GM23248 (cell line): ENCODE results near the gene TTC39A. TPM values are rescaled to one million over a fixed set of nuclear protein-coding genes. Genes with fewer than 3 reads are reported as not detected.

Source experiments
- DNase-seq: peaks from one replicate; pipeline ENCODE4 v3.0.0-alpha.2; 2015
- H2AFZ ChIP-seq: fragments of 200-600 bp; sonication (generic); 2 replicates; pipeline ENCODE4 v1.6.1; 2016; ENCODE audit warnings: antibody characterized with exemption
- H3F3A ChIP-seq: fragments of 200-600 bp; sonication (generic); 2 replicates; pipeline ENCODE4 v1.6.1; 2016; ENCODE audit warnings: mild to moderate bottlenecking, antibody characterized with exemption, mixed run types; ENCODE audit not compliant: insufficient read depth
- H3K27ac ChIP-seq: fragments of 200-600 bp; sonication (generic); 2 replicates; pipeline ENCODE4 v1.5.1; 2016; ENCODE audit warnings: mild to moderate bottlenecking
- H3K27me3 ChIP-seq: fragments of 200-600 bp; sonication (generic); replicated peaks from 2 replicates; pipeline ENCODE4 v1.6.1; 2016; ENCODE audit warnings: mild to moderate bottlenecking; ENCODE audit not compliant: insufficient read depth
- H3K36me3 ChIP-seq: fragments of 200-600 bp; sonication (generic); 2 replicates; pipeline ENCODE4 v1.6.1; 2016; ENCODE audit warnings: low read depth, mild to moderate bottlenecking
- H3K4me1 ChIP-seq: fragments of 200-600 bp; sonication (generic); 2 replicates; pipeline ENCODE4 v1.6.1; 2016; ENCODE audit warnings: mild to moderate bottlenecking; ENCODE audit not compliant: insufficient read depth
- H3K4me2 ChIP-seq: fragments of 200-600 bp; sonication (generic); one replicate; pipeline ENCODE4 v1.6.1; 2016; ENCODE audit warnings: mild to moderate bottlenecking; ENCODE audit not compliant: unreplicated experiment
- H3K4me3 ChIP-seq: fragments of 200-600 bp; sonication (generic); 2 replicates; pipeline ENCODE4 v1.5.1; 2016; ENCODE audit warnings: mild to moderate bottlenecking
- H3K79me2 ChIP-seq: fragments of 200-600 bp; sonication (generic); 2 replicates; pipeline ENCODE4 v1.6.1; 2016; ENCODE audit warnings: mild to moderate bottlenecking; ENCODE audit not compliant: insufficient read depth
- H3K9ac ChIP-seq: fragments of 200-600 bp; sonication (generic); 2 replicates; pipeline ENCODE4 v1.6.1; 2016; ENCODE audit warnings: mild to moderate bottlenecking
- H3K9me2 ChIP-seq: fragments of 200-600 bp; sonication (generic); 2 replicates; pipeline ENCODE4 v1.6.1; 2016; ENCODE audit warnings: mixed run types, mild to moderate bottlenecking, moderate library complexity; ENCODE audit not compliant: insufficient read depth
- H3K9me3 ChIP-seq: fragments of 200-600 bp; sonication (generic); one replicate; pipeline ENCODE4 v1.6.1; 2017; ENCODE audit warnings: low read depth
- H4K20me1 ChIP-seq: fragments of 200-600 bp; sonication (generic); 2 replicates; pipeline ENCODE4 v1.6.0; 2016; ENCODE audit not compliant: insufficient read depth
- EZH2 ChIP-seq: fragments of 200-600 bp; sonication (generic); IDR thresholded peaks from 2 replicates; pipeline ENCODE4 v1.6.1; 2018; ENCODE audit warnings: antibody characterized with exemption, mild to moderate bottlenecking; ENCODE audit not compliant: insufficient read depth, poor library complexity, severe bottlenecking
- EZH2phosphoT487 ChIP-seq: fragments of 200-600 bp; sonication (generic); IDR thresholded peaks from 2 replicates; pipeline ENCODE4 v1.6.1; 2018; ENCODE audit warnings: antibody characterized with exemption, moderate library complexity, mild to moderate bottlenecking, low read depth; ENCODE audit not compliant: insufficient read depth
- WGBS, 2 experiments: methylation state at CpG; one replicate each; pipeline ENCODE4 v1.1.6; 2015 to 2017; ENCODE audit warnings: low lambda C conversion rate in 2 of 2, low coverage in 1 of 2; ENCODE audit errors: missing lambda C conversion rate in 2 of 2; 5-methylcytosine and 5-hydroxymethylcytosine counted together
- in situ Hi-C: fragments of 300-500 bp; cut with MboI; formaldehyde crosslinking; loops from 2 replicates; pipeline ENCODE4 v1.15.0; 2020
- polyA plus RNA-seq: library from polyadenylated mRNA; unstranded; fragments of >200 nt; fragmentation: Nextera tagmentation; extraction: Ambion mirVana; gene quantifications from 2 replicates; pipeline ENCODE4 v1.2.1, GENCODE V29; 2016
- total RNA-seq: library from RNA; depleted of rRNA; stranded (reverse); fragments of >200 nt; shearing (Covaris generic); gene quantifications from 2 replicates; pipeline ENCODE4 v1.2.3, GENCODE V29; 2014

The TTC39A gene
- total and polyA plus RNA-seq, 2 experiments from 2014 or later: 0.15 TPM; not detected in 1

- no peaks in the 10 kb centered on the region for H3K27me3 ChIP-seq
- WGBS, 2 experiments: 95 to 98% methylated on average over 4 of the region's 4 CpGs
- H2AFZ ChIP-seq: no peak overlapping the region
- no peak overlapping the region for H3K9ac ChIP-seq
- no peak overlapping the region for H3K27ac ChIP-seq
- DNase-seq: no peak
- no peaks in the 10 kb centered on the region for H3F3A ChIP-seq
- H3K4me2 ChIP-seq: no peak overlapping the region
- no peaks in the 10 kb centered on the region for H4K20me1 ChIP-seq
- in situ Hi-C loops: no loop called here
- no peak overlapping the region for H3K4me3 ChIP-seq
- no peaks in the 10 kb centered on the region for H3K4me1 ChIP-seq
- TF ChIP-seq EZH2: no peak
- no peaks in the 10 kb centered on the region for H3K9me2 ChIP-seq
- H3K79me2 ChIP-seq: no peaks in the 10 kb centered on the region
- H3K36me3 ChIP-seq: no peaks in the 10 kb centered on the region
- no peaks in the 10 kb centered on the region for H3K9me3 ChIP-seq
Observed at GRCh38 chr1:51369171-51369570, 38.8 kb upstream of the TTC39A start.

GRCh38 chr1:51365774-51366173 is 35.4 kb upstream of the TTC39A start:
- H4K20me1 ChIP-seq: no peaks in the 10 kb centered on the region
- no peak overlapping the region for H3K4me2 ChIP-seq
- in situ Hi-C loops: no loop called here
- H3K79me2 ChIP-seq: no peaks in the 10 kb centered on the region
- H3K4me3 ChIP-seq: no peak overlapping the region
- no peak overlapping the region for H2AFZ ChIP-seq
- H3K9ac ChIP-seq: no peak overlapping the region
- no peak for DNase-seq
- WGBS, 2 experiments: 95 to 96% methylated on average over 1 of the region's 1 CpG
- no peaks in the 10 kb centered on the region for H3K9me2 ChIP-seq
- no peaks in the 10 kb centered on the region for H3K4me1 ChIP-seq
- no peaks in the 10 kb centered on the region for H3K9me3 ChIP-seq
- no peak overlapping the region for H3K27ac ChIP-seq
- H3K36me3 ChIP-seq: peaks cover 6% of the 10 kb centered on the region; the same call in 1 of the 2 replicates
- no peaks in the 10 kb centered on the region for H3F3A ChIP-seq
- no peak for TF ChIP-seq EZH2phosphoT487
- no peak for TF ChIP-seq EZH2
- H3K27me3 ChIP-seq: no peaks in the 10 kb centered on the region

- 72 to 82% methylated on average over 4 of the region's 4 CpGs for WGBS, 2 experiments
- no peak for DNase-seq
Observed at GRCh38 chr1:51359879-51360278, 29.5 kb upstream of the TTC39A start.

GRCh38 chr1:51355382-51355781 is 25.0 kb upstream of the TTC39A start:
- DNase-seq: no peak
- Histone ChIP-seq H3K27ac (no peak overlapping the region), H3K4me2 (no peak overlapping the region), H3K27me3 (no peaks in the 10 kb centered on the region), H3K9ac (no peak overlapping the region), H3K79me2 (no peaks in the 10 kb centered on the region), H3F3A (no peaks in the 10 kb centered on the region), H3K4me3 (no peak overlapping the region), H3K9me3 (no peaks in the 10 kb centered on the region), H3K4me1 (no peaks in the 10 kb centered on the region), H2AFZ (no peak overlapping the region), H3K9me2 (no peaks in the 10 kb centered on the region), H4K20me1 (no peaks in the 10 kb centered on the region), H3K36me3 (peaks cover 19% of the 10 kb centered on the region; the same call in 1 of the 2 replicates)
- no peak for TF ChIP-seq EZH2phosphoT487
- TF ChIP-seq EZH2: no peak
- WGBS, 2 experiments: 95 to 100% methylated on average over 1 of the region's 1 CpG
- in situ Hi-C loops: no loop called here

More at GRCh38 chr1:51359879-51360278, 29.5 kb upstream of the TTC39A start:
- TF ChIP-seq EZH2 (no peak), EZH2phosphoT487 (no peak)
- Histone ChIP-seq H3K9me3 (no peaks in the 10 kb centered on the region), H4K20me1 (no peaks in the 10 kb centered on the region), H3K4me2 (no peak overlapping the region), H3K36me3 (peaks cover 21% of the 10 kb centered on the region), H2AFZ (no peak overlapping the region), H3K27me3 (no peaks in the 10 kb centered on the region), H3K4me1 (no peaks in the 10 kb centered on the region), H3K9me2 (no peaks in the 10 kb centered on the region), H3K27ac (no peak overlapping the region), H3K9ac (no peak overlapping the region), H3F3A (no peaks in the 10 kb centered on the region), H3K79me2 (no peaks in the 10 kb centered on the region), H3K4me3 (no peak overlapping the region)
- in situ Hi-C loops: no loop called here

GRCh38 chr1:51354416-51354815 is 24.1 kb upstream of the TTC39A start:
- Histone ChIP-seq H3K4me1 (no peaks in the 10 kb centered on the region), H3K27me3 (no peaks in the 10 kb centered on the region), H3K36me3 (peaks cover 19% of the 10 kb centered on the region; the same call in 1 of the 2 replicates), H2AFZ (no peak overlapping the region), H3K9me2 (no peaks in the 10 kb centered on the region), H3K9me3 (no peaks in the 10 kb centered on the region), H3F3A (no peaks in the 10 kb centered on the region), H3K9ac (no peak overlapping the region), H3K27ac (no peak overlapping the region), H3K4me2 (no peak overlapping the region), H3K4me3 (no peak overlapping the region), H4K20me1 (no peaks in the 10 kb centered on the region), H3K79me2 (no peaks in the 10 kb centered on the region)
- TF ChIP-seq EZH2phosphoT487: no peak
- TF ChIP-seq EZH2: no peak
- WGBS, 2 experiments: 95 to 96% methylated on average over 3 of the region's 3 CpGs
- in situ Hi-C loops: no loop called here
- DNase-seq: no peak
